ENCODE measurements around the gene PCDH9. TPM values are rescaled to one million over a fixed set of nuclear protein-coding genes. Genes with fewer than 3 reads are reported as not detected.

Gene PCDH9
- total and polyA plus RNA-seq, 2 experiments from 2014 or later, result 0.31 to 0.52 TPM

- Mint-ChIP-seq H3K27me3 (ENCODE audit: insufficient read depth, low read depth, poor library complexity) (no peaks in the 10 kb centered on the region), H3K9me3 (peaks cover 2% of the 10 kb centered on the region; the same call in 1 of the 3 replicates), H3K36me3 (ENCODE audit: low read depth) (no peaks in the 10 kb centered on the region), H3K4me1 (peaks cover 6% of the 10 kb centered on the region; the same call in 2 of the 3 replicates), H3K4me3 (no peak overlapping the region), H3K27ac (no peak overlapping the region)
- Histone ChIP-seq H3K9me2 (ENCODE audit: insufficient read depth) (no peaks in the 10 kb centered on the region), H3K27me3 (ENCODE audit: insufficient read depth) (no peaks in the 10 kb centered on the region), H3K79me2 (replicated peaks; ENCODE audit: insufficient read depth) (no peaks in the 10 kb centered on the region), H3F3A (replicated peaks; ENCODE audit: low read depth) (no peaks in the 10 kb centered on the region), H3K4me3 (no peak overlapping the region), H3K4me1 (ENCODE audit: insufficient read depth) (no peaks in the 10 kb centered on the region), H4K20me1 (replicated peaks; ENCODE audit: insufficient read depth) (no peaks in the 10 kb centered on the region), H3K4me2 (no peak overlapping the region), H2AFZ (no peak overlapping the region), H3K27ac (ENCODE audit: low read depth) (no peak overlapping the region), H3K36me3 (ENCODE audit: insufficient read depth) (no peaks in the 10 kb centered on the region)
- ATAC-seq (no peak), DNase-seq (ENCODE audit: low spot score) (no peak)
- TF ChIP-seq STAT1 (IDR thresholded peaks at IDR 0.05; ENCODE audit: unreplicated experiment), result no peak
- no peak for TF ChIP-seq CREB1 (CRISPR knock-in tag; IDR thresholded peaks at IDR 0.05; ENCODE audit: low read depth)
- no peak for TF ChIP-seq EZH2phosphoT487 (IDR thresholded peaks at IDR 0.05; ENCODE audit: unreplicated experiment)
- no peak for TF ChIP-seq EZH2 (IDR thresholded peaks at IDR 0.05; ENCODE audit: low read depth, unreplicated experiment)
- no peak for TF ChIP-seq CTCF (conservative IDR thresholded peaks at IDR 0.05; ENCODE audit: low read depth in 2 of 2)
- TF ChIP-seq ZNF331 (CRISPR knock-in tag; IDR thresholded peaks at IDR 0.05; ENCODE audit: low read depth), result no peak
- no peak for TF ChIP-seq ZNF114 (CRISPR knock-in tag; IDR thresholded peaks at IDR 0.05)
- no peak for TF ChIP-seq JUNB (IDR thresholded peaks at IDR 0.05; ENCODE audit: unreplicated experiment)
- TF ChIP-seq REST (IDR thresholded peaks at IDR 0.05; ENCODE audit: unreplicated experiment), result no peak
- no peak for TF ChIP-seq ETS1 (IDR thresholded peaks at IDR 0.05)
- no peak for TF ChIP-seq ZNF462 (CRISPR knock-in tag; IDR thresholded peaks at IDR 0.05)
- no peak for TF ChIP-seq POLR2AphosphoS5 (IDR thresholded peaks at IDR 0.05; ENCODE audit: low read depth)
- no peak for TF ChIP-seq NANOG (IDR thresholded peaks at IDR 0.05; ENCODE audit: borderline replicate concordance)
Observed at GRCh38 chr13:66853564-66853963, 376.6 kb downstream of the PCDH9 start.

All from GM23338 (cell line).